Mammary epithelial cell (primary cell): ENCODE measurements around the gene C1QC.

Experiments
- CTCF ChIP-seq, 2 donors: IDR thresholded peaks in 1 of 2; conservative IDR thresholded peaks in 1 of 2; 2 replicates each; pipeline ENCODE4 v1.5.1; 2011 to 2012; ENCODE audit warnings: inconsistent platforms in 2 of 2, low read length in 2 of 2, mild to moderate bottlenecking in 2 of 2, control low read depth in 1 of 2, low read depth in 1 of 2; ENCODE audit not compliant: insufficient read depth in 1 of 2; ENCODE audit errors: extremely low read depth in 1 of 2
- EZH2 ChIP-seq: IDR thresholded peaks from 2 replicates; pipeline ENCODE4 v1.6.1; 2012; ENCODE audit warnings: low read length, inconsistent platforms, borderline replicate concordance

GRCh38 chr1:22628698-22629444, 14.6 kb upstream of the C1QC start:
- TF ChIP-seq EZH2 (no peak), CTCF (conservative IDR thresholded peaks at IDR 0.05 in 1 of 2, IDR thresholded peaks at IDR 0.05 in 1 of 2; ENCODE audit: extremely low read depth in 1 of 2, insufficient read depth in 1 of 2, low read depth in 1 of 2, low read length in 2 of 2) (no peak)
